Smooth muscle cell (in vitro differentiated cells): Measurements from ENCODE around the gene ACTN4. TPM values are rescaled to one million over a fixed set of nuclear protein-coding genes. Genes with fewer than 3 reads are reported as not detected.

Experiments
- DNase-seq: peaks from one replicate; lab custom pipeline; 2025; ENCODE audit not compliant: unreplicated experiment; lab: John Stamatoyannopoulos, UW
- H2AFZ ChIP-seq: fragments of 200-600 bp; sonication (generic); 2 replicates; pipeline ENCODE4 v1.6.0; 2016; ENCODE audit warnings: antibody characterized with exemption, low read depth, mild to moderate bottlenecking
- H3F3A ChIP-seq: fragments of 200-600 bp; sonication (generic); 2 replicates; pipeline ENCODE4 v1.6.0; 2017; ENCODE audit warnings: antibody characterized with exemption, low read depth
- H3K27ac ChIP-seq: fragments of 200-600 bp; sonication (generic); 2 replicates; pipeline ENCODE4 v1.5.1; 2016; ENCODE audit warnings: low read depth, mild to moderate bottlenecking
- H3K27me3 ChIP-seq: fragments of 200-600 bp; sonication (generic); 2 replicates; pipeline ENCODE4 v1.6.1; 2016; ENCODE audit warnings: low read depth, mild to moderate bottlenecking
- H3K36me3 ChIP-seq: fragments of 200-600 bp; sonication (generic); 2 replicates; pipeline ENCODE4 v1.5.1; 2016; ENCODE audit warnings: low read depth
- H3K4me1 ChIP-seq: fragments of 200-600 bp; sonication (generic); 2 replicates; pipeline ENCODE4 v1.5.1; 2016; ENCODE audit warnings: low read depth
- H3K4me2 ChIP-seq: fragments of 200-600 bp; sonication (generic); 2 replicates; pipeline ENCODE4 v1.6.0; 2016; ENCODE audit warnings: mild to moderate bottlenecking
- H3K4me3 ChIP-seq: fragments of 200-600 bp; sonication (generic); 2 replicates; pipeline ENCODE4 v1.5.1; 2016; ENCODE audit warnings: mild to moderate bottlenecking
- H3K79me2 ChIP-seq: fragments of 200-600 bp; sonication (generic); 2 replicates; pipeline ENCODE4 v1.6.0; 2016; ENCODE audit warnings: low read depth, mild to moderate bottlenecking
- H3K9ac ChIP-seq: fragments of 200-600 bp; sonication (generic); 2 replicates; pipeline ENCODE4 v1.6.0; 2016; ENCODE audit warnings: low read depth
- H3K9me3 ChIP-seq: fragments of 200-600 bp; sonication (generic); replicated peaks from 2 replicates; pipeline ENCODE4 v1.5.1; 2016; ENCODE audit warnings: low read depth
- H4K20me1 ChIP-seq: fragments of 200-600 bp; sonication (generic); 2 replicates; pipeline ENCODE4 v1.6.0; 2016; ENCODE audit warnings: low read depth
- WGBS: methylation state at CpG from one replicate; pipeline ENCODE4 v1.1.7; 2016; ENCODE audit warnings: low lambda C conversion rate; 5-methylcytosine and 5-hydroxymethylcytosine counted together
- polyA plus RNA-seq: library from polyadenylated mRNA; unstranded; fragments of >200 nt; fragmentation: Nextera tagmentation; extraction: Ambion mirVana; gene quantifications from 2 replicates; pipeline ENCODE4 v1.2.1, GENCODE V29; 2016
- total RNA-seq: library from RNA; depleted of rRNA; stranded (reverse); fragments of >200 nt; gene quantifications from 2 replicates; pipeline ENCODE4 v1.2.3, GENCODE V29; 2014
- TF ChIP-seq, protein P1 (sequence below): fragments of 200-600 bp; sonication (generic); IDR thresholded peaks from 2 replicates; pipeline ENCODE4 v1.5.1; 2017; ENCODE audit warnings: borderline replicate concordance, mild to moderate bottlenecking, antibody characterized with exemption; ENCODE audit not compliant: insufficient read depth, poor library complexity, severe bottlenecking

Gene ACTN4
- total and polyA plus RNA-seq, 2 experiments from 2014 or later: 53.8 to 311 TPM

DNA sequence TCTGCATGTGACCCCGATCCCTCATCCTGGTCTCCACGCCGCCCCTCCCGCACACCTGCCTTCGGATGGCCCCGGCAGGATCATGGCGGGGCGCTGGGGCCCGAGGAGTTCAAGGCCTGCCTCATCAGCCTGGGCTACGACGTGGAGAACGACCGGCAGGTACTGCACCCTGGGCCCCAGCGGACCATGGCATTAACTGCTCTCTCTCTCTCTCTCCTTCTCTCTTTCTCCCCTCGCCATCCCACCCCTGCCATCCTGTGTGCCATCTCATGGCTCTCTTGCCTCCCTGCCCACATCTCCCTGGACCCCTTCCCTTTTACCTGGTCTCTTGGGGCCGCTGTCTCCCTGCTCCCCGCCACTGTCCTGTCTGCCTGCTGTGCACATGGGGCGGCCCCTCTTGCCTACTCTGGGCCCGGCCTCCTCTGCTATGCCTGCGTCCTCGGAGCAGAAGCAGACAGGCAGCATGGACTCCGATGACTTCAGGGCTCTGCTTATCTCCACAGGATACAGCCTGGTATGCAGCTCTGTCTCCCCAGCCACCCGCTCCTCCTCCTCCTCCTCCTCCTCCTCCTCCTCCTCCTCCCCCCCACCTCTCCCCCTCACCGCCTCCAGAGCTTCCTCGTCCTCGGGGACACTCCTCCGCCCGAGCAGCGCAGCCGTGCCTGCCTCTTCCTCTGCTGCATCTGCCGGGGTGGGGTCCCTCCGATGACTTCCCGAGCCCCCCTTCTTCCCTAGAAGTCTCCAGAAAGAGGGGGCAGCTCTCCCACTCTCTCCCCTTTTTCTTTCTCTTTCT lies 80.6 kb downstream of the ACTN4 start:
- Histone ChIP-seq H3K4me3 (no peak overlapping the region), H3K79me2 (no peaks in the 10 kb centered on the region), H3F3A (peaks cover 29% of the 10 kb centered on the region), H3K4me2 (peak overlapping the region; percentile 31), H3K27ac (peak overlapping the region; percentile 31), H3K27me3 (no peaks in the 10 kb centered on the region), H2AFZ (no peak overlapping the region), H3K9ac (no peak overlapping the region), H4K20me1 (peaks cover 16% of the 10 kb centered on the region), H3K9me3 (no peaks in the 10 kb centered on the region), H3K36me3 (no peaks in the 10 kb centered on the region), H3K4me1 (no peaks in the 10 kb centered on the region)
- DNase-seq: no peak
- WGBS: 75% methylated on average over 27 of the region's 33 CpGs
- TF ChIP-seq, protein P1, sequence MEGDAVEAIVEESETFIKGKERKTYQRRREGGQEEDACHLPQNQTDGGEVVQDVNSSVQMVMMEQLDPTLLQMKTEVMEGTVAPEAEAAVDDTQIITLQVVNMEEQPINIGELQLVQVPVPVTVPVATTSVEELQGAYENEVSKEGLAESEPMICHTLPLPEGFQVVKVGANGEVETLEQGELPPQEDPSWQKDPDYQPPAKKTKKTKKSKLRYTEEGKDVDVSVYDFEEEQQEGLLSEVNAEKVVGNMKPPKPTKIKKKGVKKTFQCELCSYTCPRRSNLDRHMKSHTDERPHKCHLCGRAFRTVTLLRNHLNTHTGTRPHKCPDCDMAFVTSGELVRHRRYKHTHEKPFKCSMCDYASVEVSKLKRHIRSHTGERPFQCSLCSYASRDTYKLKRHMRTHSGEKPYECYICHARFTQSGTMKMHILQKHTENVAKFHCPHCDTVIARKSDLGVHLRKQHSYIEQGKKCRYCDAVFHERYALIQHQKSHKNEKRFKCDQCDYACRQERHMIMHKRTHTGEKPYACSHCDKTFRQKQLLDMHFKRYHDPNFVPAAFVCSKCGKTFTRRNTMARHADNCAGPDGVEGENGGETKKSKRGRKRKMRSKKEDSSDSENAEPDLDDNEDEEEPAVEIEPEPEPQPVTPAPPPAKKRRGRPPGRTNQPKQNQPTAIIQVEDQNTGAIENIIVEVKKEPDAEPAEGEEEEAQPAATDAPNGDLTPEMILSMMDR: no peak

DNA sequence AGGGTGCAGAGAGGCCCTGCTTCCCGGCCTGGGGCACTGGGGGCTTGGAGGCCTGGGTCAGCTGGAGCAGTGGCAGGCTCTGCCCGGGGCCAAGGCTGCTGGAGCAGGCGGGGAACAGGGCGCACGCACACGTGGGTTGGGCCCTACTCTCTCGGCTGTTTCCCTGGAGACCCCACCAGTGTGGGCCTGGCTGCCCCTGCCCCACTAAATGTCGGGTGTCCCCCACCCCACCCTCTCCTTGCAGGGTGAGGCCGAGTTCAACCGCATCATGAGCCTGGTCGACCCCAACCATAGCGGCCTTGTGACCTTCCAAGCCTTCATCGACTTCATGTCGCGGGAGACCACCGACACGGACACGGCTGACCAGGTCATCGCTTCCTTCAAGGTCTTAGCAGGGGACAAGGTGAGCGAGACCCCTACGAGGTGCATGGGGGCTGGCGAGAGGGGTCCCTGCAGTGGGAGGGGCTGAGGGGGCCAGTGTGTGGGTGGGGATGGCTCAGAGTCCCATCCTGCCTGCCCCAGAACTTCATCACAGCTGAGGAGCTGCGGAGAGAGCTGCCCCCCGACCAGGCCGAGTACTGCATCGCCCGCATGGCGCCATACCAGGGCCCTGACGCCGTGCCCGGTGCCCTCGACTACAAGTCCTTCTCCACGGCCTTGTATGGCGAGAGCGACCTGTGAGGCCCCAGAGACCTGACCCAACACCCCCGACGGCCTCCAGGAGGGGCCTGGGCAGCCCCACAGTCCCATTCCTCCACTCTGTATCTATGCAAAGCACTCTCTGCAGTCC lies 81.5 kb downstream of the ACTN4 start:
- H3K36me3 ChIP-seq: no peaks in the 10 kb centered on the region
- no peaks in the 10 kb centered on the region for H3K9me3 ChIP-seq
- DNase-seq: no peak
- no peaks in the 10 kb centered on the region for H3K4me1 ChIP-seq
- peak overlapping the region; percentile 31 for H3K27ac ChIP-seq
- H3F3A ChIP-seq: peaks cover 29% of the 10 kb centered on the region
- H2AFZ ChIP-seq: no peak overlapping the region
- WGBS: 93% methylated on average over 33 of the region's 37 CpGs
- H3K27me3 ChIP-seq: no peaks in the 10 kb centered on the region
- H3K79me2 ChIP-seq: no peaks in the 10 kb centered on the region
- H3K4me2 ChIP-seq: no peak overlapping the region
- no peak overlapping the region for H3K4me3 ChIP-seq
- TF ChIP-seq, protein P1: no peak
- H3K9ac ChIP-seq: no peak overlapping the region
- H4K20me1 ChIP-seq: peaks cover 15% of the 10 kb centered on the region

DNA sequence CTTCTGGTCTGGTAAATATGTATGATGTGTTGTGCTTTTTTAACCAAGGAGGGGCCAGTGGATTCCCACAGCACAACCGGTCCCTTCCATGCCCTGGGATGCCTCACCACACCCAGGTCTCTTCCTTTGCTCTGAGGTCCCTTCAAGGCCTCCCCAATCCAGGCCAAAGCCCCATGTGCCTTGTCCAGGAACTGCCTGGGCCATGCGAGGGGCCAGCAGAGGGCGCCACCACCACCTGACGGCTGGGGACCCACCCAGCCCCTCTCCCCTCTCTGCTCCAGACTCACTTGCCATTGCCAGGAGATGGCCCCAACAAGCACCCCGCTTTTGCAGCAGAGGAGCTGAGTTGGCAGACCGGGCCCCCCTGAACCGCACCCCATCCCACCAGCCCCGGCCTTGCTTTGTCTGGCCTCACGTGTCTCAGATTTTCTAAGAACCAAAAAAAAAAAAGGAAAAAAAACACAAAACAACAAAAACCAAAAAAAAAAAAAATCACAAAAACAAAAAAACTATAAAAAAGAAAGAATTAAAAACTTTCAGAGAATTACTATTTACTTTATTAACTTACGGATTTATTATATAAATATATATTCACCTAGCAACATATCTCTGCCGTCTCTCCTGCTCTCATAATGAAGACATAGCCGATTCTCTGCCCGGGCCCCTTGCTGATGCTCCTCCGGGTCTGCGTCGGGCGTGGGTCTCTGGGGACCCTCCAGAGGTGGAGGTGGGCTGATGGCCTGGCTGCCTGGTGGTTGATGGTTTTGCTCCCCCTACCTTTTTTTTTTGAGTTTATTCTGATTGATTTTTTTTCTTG lies 82.4 kb downstream of the ACTN4 start:
- H3K36me3 ChIP-seq: no peaks in the 10 kb centered on the region

More for the DNA sequence above, 82.4 kb downstream of the ACTN4 start:
- H4K20me1 ChIP-seq: peaks cover 15% of the 10 kb centered on the region
- no peaks in the 10 kb centered on the region for H3K27me3 ChIP-seq
- no peak overlapping the region for H3K4me3 ChIP-seq
- H3K9me3 ChIP-seq: no peaks in the 10 kb centered on the region
- DNase-seq: peak; percentile 23
- H3K4me2 ChIP-seq: no peak overlapping the region
- peaks cover 33% of the 10 kb centered on the region for H3F3A ChIP-seq
- no peak overlapping the region for H3K9ac ChIP-seq
- H3K4me1 ChIP-seq: no peaks in the 10 kb centered on the region
- H3K27ac ChIP-seq: peak overlapping the region; percentile 3
- WGBS: 82% methylated on average over 12 of the region's 17 CpGs
- no peak overlapping the region for H2AFZ ChIP-seq
- TF ChIP-seq, protein P1: peak; percentile 86
- no peaks in the 10 kb centered on the region for H3K79me2 ChIP-seq
